HEK293 (cell line): ENCODE measurements around the gene DDX25.

Source experiments
- CTCF ChIA-PET: fragments of 350-600 bp; formaldehyde crosslinking; extraction: SDS; loops from one replicate; lab custom pipeline; 2021; ENCODE audit warnings: antibody characterized with exemption; lab: Yijun Ruan, JAX
- POLR2A ChIA-PET: fragments of 300-600 bp; formaldehyde crosslinking; extraction: SDS; loops from one replicate; lab custom pipeline; 2020; ENCODE audit warnings: antibody characterized with exemption, inconsistent platforms; lab: Yijun Ruan, JAX
- H3K27ac ChIP-seq: fragments of 200-500 bp; sonication (Bioruptor generic); 2 replicates; pipeline ENCODE4 v1.5.1; 2014; ENCODE audit warnings: low read depth, low read length, control low read depth, inconsistent platforms; ENCODE audit errors: extremely low read depth
- H3K36me3 ChIP-seq, 2 experiments: fragments of 200-500 bp in 1 of 2; sonication (Bioruptor generic) in 1 of 2; 1 replicate in 1 of 2; 2 replicates in 1 of 2; pipeline ENCODE4 v1.5.1; 2014 to 2017; ENCODE audit warnings: inconsistent platforms in 2 of 2, low read length in 2 of 2; ENCODE audit not compliant: control insufficient read depth in 2 of 2, insufficient read depth in 1 of 2
- H3K4me1 ChIP-seq: fragments of 200-500 bp; sonication (Bioruptor generic); 2 replicates; pipeline ENCODE4 v1.5.1; 2014; ENCODE audit warnings: mild to moderate bottlenecking, low read length, inconsistent platforms; ENCODE audit not compliant: control insufficient read depth, insufficient read depth
- H3K4me3 ChIP-seq: 2 replicates; pipeline ENCODE4 v1.5.1; 2011; ENCODE audit warnings: low read depth, mild to moderate bottlenecking, control low read depth, low read length, moderate library complexity
- H3K9me3 ChIP-seq: fragments of 200-500 bp; sonication (Bioruptor generic); 2 replicates; pipeline ENCODE4 v1.5.1; 2014; ENCODE audit warnings: low read depth, low read length, inconsistent platforms; ENCODE audit not compliant: control insufficient read depth, insufficient read depth
- ATF2 ChIP-seq: fragments of 450-650 bp; formaldehyde crosslinking; IDR thresholded peaks from 2 replicates; pipeline ENCODE4 v1.5.1; 2016; ENCODE audit warnings: missing biosample characterization, missing genetic modification characterization, low read depth
- BCL11B ChIP-seq: fragments of 450-650 bp; formaldehyde crosslinking; IDR thresholded peaks from 2 replicates; pipeline ENCODE4 v1.5.1; 2016; ENCODE audit warnings: low read depth, missing biosample characterization, missing genetic modification characterization
- EGR2 ChIP-seq: fragments of 450-650 bp; formaldehyde crosslinking; IDR thresholded peaks from 2 replicates; pipeline ENCODE4 v1.5.1; 2016; ENCODE audit warnings: low read depth, missing biosample characterization, missing genetic modification characterization
- FEZF1 ChIP-seq: fragments of 450-650 bp; formaldehyde crosslinking; IDR thresholded peaks from 2 replicates; pipeline ENCODE4 v1.5.1; 2016; ENCODE audit warnings: missing biosample characterization, missing genetic modification characterization
- HOXC10 ChIP-seq: sonication (generic); formaldehyde crosslinking; IDR thresholded peaks from 2 replicates; pipeline ENCODE4 v1.8.1; 2023; ENCODE audit warnings: mild to moderate bottlenecking, missing genetic modification reagents
- OSR2 ChIP-seq: fragments of 450-650 bp; formaldehyde crosslinking; IDR thresholded peaks from 2 replicates; pipeline ENCODE4 v1.5.1; 2016; ENCODE audit warnings: missing biosample characterization, missing genetic modification characterization
- PRDM10 ChIP-seq: fragments of 450-650 bp; formaldehyde crosslinking; IDR thresholded peaks from 2 replicates; pipeline ENCODE4 v1.5.1; 2016; ENCODE audit warnings: missing biosample characterization, missing genetic modification characterization
- SETDB1 ChIP-seq: IDR thresholded peaks from one replicate; pipeline ENCODE4 v1.6.1; 2017; ENCODE audit warnings: mild to moderate bottlenecking, low read length, moderate library complexity, mixed read lengths; ENCODE audit not compliant: insufficient read length
- ZNF10 ChIP-seq: fragments of 450-650 bp; formaldehyde crosslinking; IDR thresholded peaks from 2 replicates; pipeline ENCODE4 v1.5.1; 2017; ENCODE audit warnings: missing biosample characterization, missing genetic modification characterization
- ZNF155 ChIP-seq: fragments of 450-650 bp; formaldehyde crosslinking; IDR thresholded peaks from 2 replicates; pipeline ENCODE4 v1.5.1; 2016; ENCODE audit warnings: missing biosample characterization, missing genetic modification characterization
- ZNF174 ChIP-seq: fragments of 450-650 bp; formaldehyde crosslinking; IDR thresholded peaks from 2 replicates; pipeline ENCODE4 v1.5.0; 2017; ENCODE audit warnings: missing biosample characterization, mild to moderate bottlenecking, missing genetic modification characterization
- ZNF19 ChIP-seq: fragments of 450-650 bp; formaldehyde crosslinking; IDR thresholded peaks from 2 replicates; pipeline ENCODE4; 2016; ENCODE audit warnings: missing biosample characterization, missing genetic modification characterization, low read depth
- ZNF274 ChIP-seq, 2 experiments: fragments of 200-500 bp in 1 of 2; fragments of 450-650 bp in 1 of 2; sonication (Bioruptor generic) in 1 of 2; formaldehyde crosslinking in 1 of 2; IDR thresholded peaks; 2 replicates each; pipeline versions ENCODE4 v1.5.1 to v1.6.1; 2014 to 2016; ENCODE audit warnings: borderline replicate concordance in 1 of 2, inconsistent platforms in 1 of 2, low read length in 1 of 2, missing biosample characterization in 1 of 2, missing genetic modification characterization in 1 of 2
- ZNF292 ChIP-seq: fragments of 450-650 bp; formaldehyde crosslinking; IDR thresholded peaks from 2 replicates; pipeline ENCODE4 v1.5.1; 2016; ENCODE audit warnings: low read depth, missing biosample characterization, missing genetic modification characterization, borderline replicate concordance
- ZNF302 ChIP-seq: fragments of 450-650 bp; formaldehyde crosslinking; IDR thresholded peaks from 2 replicates; pipeline ENCODE4 v1.5.1; 2016; ENCODE audit warnings: missing biosample characterization, missing genetic modification characterization, low read depth
- ZNF37A ChIP-seq: fragments of 450-650 bp; IDR thresholded peaks from 2 replicates; pipeline ENCODE4 v1.5.1; 2018; ENCODE audit warnings: missing biosample characterization, missing genetic modification characterization
- ZNF473 ChIP-seq: fragments of 450-650 bp; formaldehyde crosslinking; IDR thresholded peaks from 2 replicates; pipeline ENCODE4 v1.5.1; 2017; ENCODE audit warnings: missing biosample characterization, missing genetic modification characterization
- ZNF596 ChIP-seq: fragments of 450-650 bp; IDR thresholded peaks from 2 replicates; pipeline ENCODE4 v1.5.0; 2018; ENCODE audit warnings: missing biosample characterization, mild to moderate bottlenecking, missing genetic modification characterization, moderate library complexity
- ZNF600 ChIP-seq: fragments of 450-650 bp; formaldehyde crosslinking; IDR thresholded peaks from 2 replicates; pipeline ENCODE4 v1.5.1; 2016; ENCODE audit warnings: missing biosample characterization, missing genetic modification characterization
- ZNF629 ChIP-seq: fragments of 450-650 bp; formaldehyde crosslinking; IDR thresholded peaks from 2 replicates; pipeline ENCODE4 v1.5.1; 2017; ENCODE audit warnings: missing biosample characterization, missing genetic modification characterization
- ZNF707 ChIP-seq: fragments of 450-650 bp; formaldehyde crosslinking; IDR thresholded peaks from 2 replicates; pipeline ENCODE4 v1.5.1; 2016; ENCODE audit warnings: missing biosample characterization, missing genetic modification characterization
- TF ChIP-seq, protein P1 (sequence below): fragments of 450-650 bp; formaldehyde crosslinking; conservative IDR thresholded peaks from 2 replicates; pipeline ENCODE4 v1.5.1; 2016; ENCODE audit warnings: low read depth, missing biosample characterization, missing genetic modification characterization

Gene DDX25

GRCh38 chr11:125943661-125944349 lies 39.5 kb downstream of the DDX25 start:
- no peaks in the 10 kb centered on the region for H3K36me3 ChIP-seq
- H3K4me1 ChIP-seq: no peaks in the 10 kb centered on the region
- TF ChIP-seq ZNF10 (peak; percentile 99), ZNF19 (no peak)
- ChIA-PET CTCF (interaction anchor here (0.5 to 4.2 kb wide), 9 partner anchors 10 to 250 kb away, joined by 3 to 34 read pairs (median 8); partner anchors contain the start of gene CDON), POLR2A (interaction anchor here (2.0 kb wide), 1 partner anchor 118 kb away, joined by 5 read pairs; no protein-coding TSS in a partner anchor)
- no peak overlapping the region for H3K27ac ChIP-seq
- H3K9me3 ChIP-seq: no peaks in the 10 kb centered on the region
- H3K4me3 ChIP-seq: no peak overlapping the region

- Histone ChIP-seq H3K9me3 (no peaks in the 10 kb centered on the region), H3K36me3 (no peaks in the 10 kb centered on the region), H3K4me3 (no peak overlapping the region), H3K27ac (no peak overlapping the region), H3K4me1 (no peaks in the 10 kb centered on the region)
- TF ChIP-seq, protein P1, sequence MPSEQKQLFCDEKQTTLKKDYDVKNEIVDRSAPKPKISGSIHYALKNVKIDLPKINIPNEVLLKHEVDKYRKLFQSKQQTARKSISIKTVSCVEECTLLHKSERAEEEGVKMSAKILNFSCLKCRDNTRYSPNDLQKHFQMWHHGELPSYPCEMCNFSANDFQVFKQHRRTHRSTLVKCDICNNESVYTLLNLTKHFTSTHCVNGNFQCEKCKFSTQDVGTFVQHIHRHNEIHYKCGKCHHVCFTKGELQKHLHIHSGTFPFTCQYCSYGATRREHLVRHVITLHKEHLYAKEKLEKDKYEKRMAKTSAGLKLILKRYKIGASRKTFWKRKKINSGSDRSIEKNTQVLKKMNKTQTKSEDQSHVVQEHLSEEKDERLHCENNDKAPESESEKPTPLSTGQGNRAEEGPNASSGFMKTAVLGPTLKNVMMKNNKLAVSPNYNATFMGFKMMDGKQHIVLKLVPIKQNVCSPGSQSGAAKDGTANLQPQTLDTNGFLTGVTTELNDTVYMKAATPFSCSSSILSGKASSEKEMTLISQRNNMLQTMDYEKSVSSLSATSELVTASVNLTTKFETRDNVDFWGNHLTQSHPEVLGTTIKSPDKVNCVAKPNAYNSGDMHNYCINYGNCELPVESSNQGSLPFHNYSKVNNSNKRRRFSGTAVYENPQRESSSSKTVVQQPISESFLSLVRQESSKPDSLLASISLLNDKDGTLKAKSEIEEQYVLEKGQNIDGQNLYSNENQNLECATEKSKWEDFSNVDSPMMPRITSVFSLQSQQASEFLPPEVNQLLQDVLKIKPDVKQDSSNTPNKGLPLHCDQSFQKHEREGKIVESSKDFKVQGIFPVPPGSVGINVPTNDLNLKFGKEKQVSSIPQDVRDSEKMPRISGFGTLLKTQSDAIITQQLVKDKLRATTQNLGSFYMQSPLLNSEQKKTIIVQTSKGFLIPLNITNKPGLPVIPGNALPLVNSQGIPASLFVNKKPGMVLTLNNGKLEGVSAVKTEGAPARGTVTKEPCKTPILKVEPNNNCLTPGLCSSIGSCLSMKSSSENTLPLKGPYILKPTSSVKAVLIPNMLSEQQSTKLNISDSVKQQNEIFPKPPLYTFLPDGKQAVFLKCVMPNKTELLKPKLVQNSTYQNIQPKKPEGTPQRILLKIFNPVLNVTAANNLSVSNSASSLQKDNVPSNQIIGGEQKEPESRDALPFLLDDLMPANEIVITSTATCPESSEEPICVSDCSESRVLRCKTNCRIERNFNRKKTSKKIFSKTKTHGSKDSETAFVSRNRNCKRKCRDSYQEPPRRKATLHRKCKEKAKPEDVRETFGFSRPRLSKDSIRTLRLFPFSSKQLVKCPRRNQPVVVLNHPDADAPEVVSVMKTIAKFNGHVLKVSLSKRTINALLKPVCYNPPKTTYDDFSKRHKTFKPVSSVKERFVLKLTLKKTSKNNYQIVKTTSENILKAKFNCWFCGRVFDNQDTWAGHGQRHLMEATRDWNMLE (tag by site-specific recombination): no peak
- TF ChIP-seq ZNF302 (no peak), ZNF600 (tag by site-specific recombination) (no peak), ZNF629 (tag by site-specific recombination) (no peak), HOXC10 (CRISPR knock-in tag) (no peak), FEZF1 (tag by site-specific recombination) (no peak), ZNF473 (tag by site-specific recombination) (no peak), ZNF274 (IDR thresholded peaks at IDR 0.05; ENCODE audit: low read length) (no peak), ZNF274 (tag by site-specific recombination; IDR thresholded peaks at IDR 0.05; ENCODE audit: borderline replicate concordance) (no peak), ZNF596 (tag by site-specific recombination) (no peak), ZNF292 (tag by site-specific recombination) (no peak), ATF2 (tag by site-specific recombination) (no peak), SETDB1 (no peak), ZNF37A (tag by site-specific recombination) (no peak), EGR2 (tag by site-specific recombination) (no peak), OSR2 (tag by site-specific recombination) (no peak), BCL11B (tag by site-specific recombination) (no peak), ZNF155 (tag by site-specific recombination) (no peak), ZNF707 (no peak), PRDM10 (tag by site-specific recombination) (no peak), ZNF174 (tag by site-specific recombination) (no peak)
- CTCF ChIA-PET: interaction anchor here (0.5 to 4.2 kb wide), 8 partner anchors 12 to 1151 kb away, joined by 3 to 34 read pairs (median 6); partner anchors contain the start of gene CDON
- POLR2A ChIA-PET: no interaction called here
Observed at GRCh38 chr11:125944350-125945010, 40.2 kb downstream of the DDX25 start.
